HEK293T (cell line): Measurements from ENCODE around the gene WDFY1.

Source experiments
- CTCF ChIA-PET: fragments of 350-600 bp; formaldehyde crosslinking; extraction: SDS; loops from one replicate; lab custom pipeline; 2021; ENCODE audit warnings: antibody characterized with exemption, inconsistent platforms; lab: Yijun Ruan, JAX
- POLR2A ChIA-PET: fragments of 350-600 bp; formaldehyde crosslinking; extraction: SDS; loops from one replicate; lab custom pipeline; 2020; ENCODE audit warnings: antibody characterized with exemption, inconsistent platforms; lab: Yijun Ruan, JAX
- DNase-seq: peaks from one replicate; pipeline ENCODE4 v3.0.0; 2012; ENCODE audit warnings: mixed read lengths; ENCODE audit errors: extremely low spot score
- ARNT ChIP-seq: fragments of 450-650 bp; IDR thresholded peaks from 2 replicates; pipeline ENCODE4 v1.6.1; 2017; ENCODE audit warnings: mild to moderate bottlenecking
- BHLHE40 ChIP-seq: fragments of 450-650 bp; IDR thresholded peaks from 2 replicates; pipeline ENCODE4 v1.6.1; 2016; ENCODE audit warnings: mild to moderate bottlenecking, moderate library complexity, borderline replicate concordance
- CTBP1 ChIP-seq: fragments of 450-650 bp; IDR thresholded peaks from 2 replicates; pipeline ENCODE4 v1.6.1; 2016; ENCODE audit warnings: borderline replicate concordance
- ELF4 ChIP-seq: fragments of 450-650 bp; IDR thresholded peaks from 2 replicates; pipeline ENCODE4 v1.6.1; 2017; ENCODE audit warnings: antibody characterized with exemption
- FOXA1 ChIP-seq: fragments of 450-650 bp; IDR thresholded peaks from 2 replicates; pipeline ENCODE4 v1.6.1; 2016; ENCODE audit warnings: mild to moderate bottlenecking
- FOXK2 ChIP-seq: fragments of 450-650 bp; IDR thresholded peaks from 2 replicates; pipeline ENCODE4 v1.6.1; 2016; ENCODE audit warnings: mild to moderate bottlenecking
- FOXM1 ChIP-seq: fragments of 450-650 bp; IDR thresholded peaks from 2 replicates; pipeline ENCODE4 v1.6.1; 2017; ENCODE audit warnings: mild to moderate bottlenecking, borderline replicate concordance
- HDGF ChIP-seq: fragments of 450-650 bp; IDR thresholded peaks from 2 replicates; pipeline ENCODE4 v1.6.1; 2017; ENCODE audit warnings: antibody characterized with exemption, borderline replicate concordance
- L3MBTL2 ChIP-seq: fragments of 450-650 bp; conservative IDR thresholded peaks from 2 replicates; pipeline ENCODE4 v1.6.1; 2016; ENCODE audit warnings: mild to moderate bottlenecking
- LEF1 ChIP-seq: fragments of 450-650 bp; IDR thresholded peaks from 2 replicates; pipeline ENCODE4 v1.6.1; 2017; ENCODE audit warnings: mild to moderate bottlenecking, borderline replicate concordance
- NFRKB ChIP-seq: fragments of 450-650 bp; IDR thresholded peaks from 2 replicates; pipeline ENCODE4 v1.6.1; 2016; ENCODE audit warnings: mild to moderate bottlenecking, moderate library complexity
- SP1 ChIP-seq: fragments of 450-650 bp; IDR thresholded peaks from 2 replicates; pipeline ENCODE4 v1.6.1; 2017
- SUZ12 ChIP-seq: fragments of 450-650 bp; IDR thresholded peaks from 2 replicates; pipeline ENCODE4 v1.6.1; 2016; ENCODE audit warnings: mild to moderate bottlenecking
- TARDBP ChIP-seq: fragments of 450-650 bp; IDR thresholded peaks from 2 replicates; pipeline ENCODE4 v1.6.1; 2016
- ZNF384 ChIP-seq: fragments of 450-650 bp; IDR thresholded peaks from 2 replicates; pipeline ENCODE4 v1.6.1; 2016
- TF ChIP-seq, protein P1 (sequence below): fragments of 450-650 bp; IDR thresholded peaks from 2 replicates; pipeline ENCODE4 v1.6.1; 2016

WDFY1 gene

DNA sequence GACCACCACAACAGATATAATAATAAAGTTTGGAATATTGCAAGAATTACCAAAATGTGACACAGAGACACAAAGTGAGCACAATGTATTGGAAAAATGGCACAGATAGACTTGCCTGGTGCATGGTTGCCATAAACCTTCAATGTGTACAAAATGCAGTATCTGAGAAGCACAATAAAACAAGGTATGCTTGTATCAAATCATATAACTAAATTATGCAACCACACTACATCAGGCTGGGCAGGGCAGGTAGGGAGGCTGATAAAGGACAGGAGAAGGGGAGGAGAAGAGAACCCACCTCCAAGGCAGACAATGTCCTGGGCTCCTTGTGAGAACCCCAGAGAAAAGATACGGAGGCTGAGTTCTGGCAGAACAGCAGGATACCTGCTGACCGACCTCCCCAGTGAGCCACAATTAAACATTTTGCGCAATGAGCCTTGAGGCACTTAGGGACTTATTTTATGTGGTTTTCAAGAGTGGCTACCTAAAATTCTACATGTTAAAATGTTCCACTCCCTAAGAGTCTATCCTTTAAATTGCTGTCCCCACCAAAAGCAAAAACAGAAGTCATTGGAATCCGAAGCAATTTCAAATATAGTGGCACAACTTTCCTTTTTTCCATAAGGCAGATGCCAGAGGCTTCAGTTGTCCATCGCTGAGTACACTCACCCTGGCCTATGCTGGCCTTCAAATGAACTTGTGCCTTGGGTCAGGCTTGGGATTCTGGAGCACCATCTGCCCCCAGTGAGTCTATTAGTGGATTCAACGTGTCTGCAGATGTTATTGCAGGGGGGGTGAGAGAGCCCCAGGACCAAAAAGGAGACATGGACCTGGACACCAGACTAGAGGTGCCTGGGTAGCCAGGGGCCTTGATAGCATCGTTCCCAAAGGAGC is 16.8 kb downstream of the WDFY1 start:
- TF ChIP-seq BHLHE40 (no peak), LEF1 (no peak), ARNT (no peak), FOXA1 (no peak)
- POLR2A ChIA-PET, result no interaction called here
- CTCF ChIA-PET, result no interaction called here
- no peak for DNase-seq

DNA sequence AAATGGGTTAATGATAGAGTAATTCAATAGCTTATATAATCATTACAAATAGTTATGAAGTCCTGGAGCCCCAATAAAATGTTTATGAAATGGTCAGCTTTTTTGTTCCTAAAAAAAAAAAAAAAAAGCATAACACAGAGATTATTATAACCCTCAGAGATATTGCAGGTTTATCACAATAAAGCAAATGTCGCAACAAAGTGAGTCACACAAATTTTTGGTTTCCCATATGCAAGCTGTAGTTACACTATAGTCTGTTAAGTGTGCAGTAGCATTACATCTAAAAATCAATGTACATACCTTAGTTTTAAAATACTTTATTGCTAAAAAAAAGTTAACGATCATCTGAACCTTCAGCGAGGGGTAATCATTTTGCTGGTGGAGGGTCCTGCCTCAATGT is 20.0 kb downstream of the WDFY1 start:
- POLR2A ChIA-PET, result no interaction called here
- CTCF ChIA-PET, result no interaction called here
- TF ChIP-seq CTBP1 (no peak), BHLHE40 (no peak), LEF1 (no peak)
- no peak for DNase-seq

DNA sequence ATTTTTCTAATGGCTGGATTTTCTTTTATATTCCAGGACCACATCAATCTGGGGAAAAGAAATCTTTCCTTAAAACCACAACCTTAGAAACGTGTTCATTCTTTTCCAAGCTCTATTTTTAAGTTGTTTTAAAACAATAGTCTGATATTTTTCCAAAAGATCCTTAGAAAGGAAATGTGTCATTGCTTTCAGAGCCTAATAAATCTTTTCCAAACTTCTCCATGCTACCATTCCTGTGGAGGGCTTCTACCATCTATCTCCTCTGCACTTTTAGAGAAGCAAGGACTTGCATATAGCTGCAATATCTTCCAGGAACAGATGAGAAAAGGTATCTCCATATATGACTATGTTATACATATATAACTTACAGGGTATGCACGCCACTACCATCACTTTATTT is 21.2 kb downstream of the WDFY1 start:
- no peak for DNase-seq
- no peak for TF ChIP-seq BHLHE40
- TF ChIP-seq FOXM1, result no peak
- no peak for TF ChIP-seq NFRKB
- no peak for TF ChIP-seq HDGF
- TF ChIP-seq L3MBTL2, result no peak
- no peak for TF ChIP-seq FOXA1
- TF ChIP-seq TARDBP, result no peak
- no peak for TF ChIP-seq CTBP1
- TF ChIP-seq LEF1, result no peak
- no peak for TF ChIP-seq ARNT
- TF ChIP-seq ELF4, result no peak
- TF ChIP-seq ZNF384, result no peak
- no peak for TF ChIP-seq SP1
- no peak for TF ChIP-seq SUZ12
- TF ChIP-seq, protein P1, sequence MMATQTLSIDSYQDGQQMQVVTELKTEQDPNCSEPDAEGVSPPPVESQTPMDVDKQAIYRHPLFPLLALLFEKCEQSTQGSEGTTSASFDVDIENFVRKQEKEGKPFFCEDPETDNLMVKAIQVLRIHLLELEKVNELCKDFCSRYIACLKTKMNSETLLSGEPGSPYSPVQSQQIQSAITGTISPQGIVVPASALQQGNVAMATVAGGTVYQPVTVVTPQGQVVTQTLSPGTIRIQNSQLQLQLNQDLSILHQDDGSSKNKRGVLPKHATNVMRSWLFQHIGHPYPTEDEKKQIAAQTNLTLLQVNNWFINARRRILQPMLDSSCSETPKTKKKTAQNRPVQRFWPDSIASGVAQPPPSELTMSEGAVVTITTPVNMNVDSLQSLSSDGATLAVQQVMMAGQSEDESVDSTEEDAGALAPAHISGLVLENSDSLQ, result no peak
- TF ChIP-seq FOXK2, result no peak
- ChIA-PET CTCF (no interaction called here), POLR2A (no interaction called here)

DNA sequence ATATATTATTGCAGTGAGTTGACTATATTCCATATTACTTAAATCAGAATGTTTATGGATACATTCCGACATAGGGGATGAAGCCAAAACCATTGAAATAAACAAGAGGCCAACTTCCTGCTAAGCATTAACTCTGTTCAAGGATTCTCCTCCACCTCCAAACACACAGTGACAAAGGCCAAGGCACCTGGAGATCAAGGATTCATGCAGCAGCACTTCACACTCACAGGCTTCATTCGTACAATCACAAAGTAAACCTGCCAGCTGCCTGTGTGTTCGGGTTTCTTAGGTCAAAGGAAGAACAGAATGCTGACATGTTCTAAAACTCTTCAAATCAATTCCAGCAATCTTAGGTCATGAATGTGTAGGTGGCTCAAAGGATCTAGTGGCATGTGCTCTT is 22.8 kb downstream of the WDFY1 start:
- POLR2A ChIA-PET, result no interaction called here
- no peak for DNase-seq
- CTCF ChIA-PET, result no interaction called here
- no peak for TF ChIP-seq FOXK2

DNA sequence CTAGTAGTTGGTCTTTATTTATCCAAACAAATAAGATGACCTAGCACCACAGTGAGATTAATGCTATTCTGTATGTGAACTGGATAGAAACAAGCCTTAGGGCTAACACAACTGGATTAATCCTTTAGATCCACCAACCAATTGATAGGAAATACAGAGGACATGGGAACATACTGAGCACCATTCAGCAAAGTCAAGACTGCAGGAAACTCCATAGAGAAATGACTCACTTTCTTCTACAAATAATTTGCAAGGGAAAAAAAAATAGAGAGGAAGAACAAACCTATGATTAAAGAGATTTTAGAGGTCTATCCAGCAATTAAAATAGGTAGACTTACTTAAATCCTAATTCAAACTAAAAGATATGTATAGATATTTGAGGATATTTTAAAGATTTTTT is 23.9 kb downstream of the WDFY1 start:
- CTCF ChIA-PET, result no interaction called here
- no peak for TF ChIP-seq LEF1
- TF ChIP-seq TARDBP, result no peak
- no peak for TF ChIP-seq SP1
- no peak for TF ChIP-seq CTBP1
- TF ChIP-seq BHLHE40, result no peak
- TF ChIP-seq ELF4, result no peak
- no peak for TF ChIP-seq FOXM1
- TF ChIP-seq FOXK2, result no peak
- no peak for TF ChIP-seq FOXA1
- TF ChIP-seq, protein P1, result no peak
- no peak for TF ChIP-seq SUZ12
- no peak for TF ChIP-seq ZNF384
- no peak for TF ChIP-seq L3MBTL2
- TF ChIP-seq NFRKB, result no peak
- TF ChIP-seq ARNT, result no peak
- no peak for TF ChIP-seq HDGF
- POLR2A ChIA-PET, result no interaction called here
- no peak for DNase-seq

DNA sequence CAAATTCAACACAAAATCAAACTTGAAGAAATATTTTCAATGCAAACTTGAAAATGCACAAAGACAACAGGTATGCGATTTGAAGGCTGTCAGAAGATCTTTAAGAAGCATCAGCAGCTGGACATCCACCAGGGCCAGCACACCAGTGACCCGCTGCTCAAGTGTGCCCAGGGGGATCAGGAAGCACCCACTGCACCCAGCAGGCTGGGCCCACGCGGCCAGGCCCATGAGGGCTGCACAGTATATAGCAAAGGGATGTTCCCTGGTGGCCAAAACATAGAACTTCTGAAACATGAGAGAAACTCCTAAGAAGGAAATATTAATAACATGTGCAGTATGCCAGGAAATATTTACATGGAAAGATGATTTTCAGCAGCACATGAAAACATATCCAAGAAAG is 25.0 kb downstream of the WDFY1 start:
- CTCF ChIA-PET, result no interaction called here
- TF ChIP-seq NFRKB (no peak), TARDBP (no peak), CTBP1 (no peak)
- POLR2A ChIA-PET, result no interaction called here
- DNase-seq, result no peak

DNA sequence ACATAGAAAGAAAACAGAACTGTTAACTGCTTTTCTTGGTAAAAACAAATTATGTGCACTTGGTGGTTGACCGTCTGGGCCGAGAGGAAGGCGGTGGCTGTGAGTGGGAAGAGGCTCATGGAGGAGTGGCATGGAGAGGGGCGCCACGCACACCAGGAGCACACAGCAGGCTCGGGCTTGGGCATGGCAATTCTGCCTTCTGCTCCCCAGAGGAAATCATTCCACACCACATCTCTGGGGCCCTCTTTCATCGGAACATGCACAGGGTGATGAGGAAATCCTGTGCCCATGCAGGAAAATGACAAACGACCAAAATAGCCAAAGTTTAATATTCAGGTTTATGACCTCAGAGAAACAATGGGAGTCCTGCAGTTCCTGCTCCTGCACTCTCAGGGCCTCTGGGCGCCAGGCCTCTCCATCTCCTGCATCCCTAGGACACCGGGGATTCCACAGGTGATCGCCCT is 26.4 kb downstream of the WDFY1 start:
- CTCF ChIA-PET, result no interaction called here
- DNase-seq, result no peak
- no peak for TF ChIP-seq CTBP1
- no peak for TF ChIP-seq LEF1
- TF ChIP-seq ZNF384, result no peak
- TF ChIP-seq ELF4, result no peak
- no peak for TF ChIP-seq FOXA1
- TF ChIP-seq NFRKB, result no peak
- no peak for TF ChIP-seq ARNT
- TF ChIP-seq, protein P1, result no peak
- TF ChIP-seq SUZ12, result no peak
- POLR2A ChIA-PET, result no interaction called here
